Measurements from ENCODE around the gene YIPF7. TPM values are rescaled to one million over a fixed set of nuclear protein-coding genes. Genes with fewer than 3 reads are reported as not detected.

YIPF7 gene
- total RNA-seq, 3 donors from 2014 or later = not detected

GRCh38 chr4:44623676-44624075 lies 27.7 kb downstream of the YIPF7 start:
- DNase-seq = no peak
- no peak overlapping the region for H3K4me3 ChIP-seq
- H3K36me3 ChIP-seq (ENCODE audit: low read depth) = no peaks in the 10 kb centered on the region
- no peaks in the 10 kb centered on the region for H3K9me3 ChIP-seq
- TF ChIP-seq CTCF (IDR thresholded peaks at IDR 0.05) = no peak
- no peak for ATAC-seq
- intact Hi-C loops (cut with DNase I, micrococcal nuclease) = no loop called here
- H3K4me1 ChIP-seq (ENCODE audit: low read depth) = no peaks in the 10 kb centered on the region

GRCh38 chr4:44616621-44617020 lies 34.8 kb downstream of the YIPF7 start:
- no peaks in the 10 kb centered on the region for H3K9me3 ChIP-seq
- TF ChIP-seq CTCF (IDR thresholded peaks at IDR 0.05) = no peak
- no peaks in the 10 kb centered on the region for H3K36me3 ChIP-seq (ENCODE audit: low read depth)
- H3K4me1 ChIP-seq (ENCODE audit: low read depth) = no peaks in the 10 kb centered on the region
- ATAC-seq (no peak), DNase-seq (no peak)
- intact Hi-C loops (cut with DNase I, micrococcal nuclease) = no loop called here
- H3K4me3 ChIP-seq = no peak overlapping the region

GRCh38 chr4:44583393-44583792 lies 68.0 kb downstream of the YIPF7 start:
- intact Hi-C loops (cut with DNase I, micrococcal nuclease) = no loop called here
- Histone ChIP-seq H3K4me1 (ENCODE audit: low read depth) (no peaks in the 10 kb centered on the region), H3K4me3 (no peak overlapping the region), H3K9me3 (peaks cover 6% of the 10 kb centered on the region), H3K36me3 (ENCODE audit: low read depth) (no peaks in the 10 kb centered on the region)
- ATAC-seq (no peak), DNase-seq (no peak)
- no peak for TF ChIP-seq CTCF (IDR thresholded peaks at IDR 0.05)

- intact Hi-C loops (cut with DNase I, micrococcal nuclease) = no loop called here
- H3K4me1 ChIP-seq (ENCODE audit: low read depth) = no peaks in the 10 kb centered on the region
- no peak for TF ChIP-seq CTCF (IDR thresholded peaks at IDR 0.05)
- ATAC-seq (no peak), DNase-seq (no peak)
- H3K4me3 ChIP-seq = no peak overlapping the region
- H3K9me3 ChIP-seq = peaks cover 8% of the 10 kb centered on the region
- no peaks in the 10 kb centered on the region for H3K36me3 ChIP-seq (ENCODE audit: low read depth)
These were observed 71.2 kb downstream of the YIPF7 start for GRCh38 chr4:44580231-44580630.

GRCh38 chr4:44578954-44579353 lies 72.5 kb downstream of the YIPF7 start:
- peaks cover 10% of the 10 kb centered on the region for H3K9me3 ChIP-seq
- no peak overlapping the region for H3K4me3 ChIP-seq
- no peak for TF ChIP-seq CTCF (IDR thresholded peaks at IDR 0.05)
- H3K4me1 ChIP-seq (ENCODE audit: low read depth) = no peaks in the 10 kb centered on the region
- no peak for ATAC-seq
- no peak for DNase-seq
- intact Hi-C loops (cut with DNase I, micrococcal nuclease) = no loop called here
- no peaks in the 10 kb centered on the region for H3K36me3 ChIP-seq (ENCODE audit: low read depth)

Other genes starting within 250 kb of the YIPF7 start
- under 1 TPM in 2 of 3 donors, not detected in 1; 0.12 to 0.54 TPM for gene KCTD8, start 202.8 kb downstream of the YIPF7 start, total RNA-seq
- gene GUF1, start 26.8 kb upstream of the YIPF7 start, total RNA-seq = 10 to 100 TPM; 17.8 to 21.7 (median 21.4) TPM
- gene GNPDA2, start 74.9 kb upstream of the YIPF7 start, total RNA-seq = 10 to 100 TPM in 1 of 3 donors, 1 to 10 TPM in 2; 7.3 to 12.7 (median 8.9) TPM